Stimulated activated CD4-positive, alpha-beta T cell treated with anti-CD3 and anti-CD28 coated beads, Interleukin-1b, Interleukin-23, amount 100 ng/mL, for 24 hours (primary cell): ENCODE measurements around the gene HSPB8.
"Not testable (repeated sequence)": the region's sequence is repeated elsewhere in the genome, so short reads cannot be mapped to it uniquely, and the experiment has no call there.

ENCODE experiments used
- DNase-seq, 4 experiments: peaks; one replicate each; pipeline ENCODE4 v3.0.0-alpha.2; 2020; ENCODE audit warnings: low read depth in 4 of 4, low spot score in 1 of 4

The HSPB8 gene

GRCh38 chr12:119204671-119205285 lies 26.0 kb downstream of the HSPB8 start:
- DNase-seq, result no peak

- DNase-seq, result no peak
These were observed 27.8 kb downstream of the HSPB8 start for GRCh38 chr12:119206348-119207062.

- DNase-seq, result no peak
These were observed 28.4 kb downstream of the HSPB8 start for GRCh38 chr12:119207063-119207560.

- DNase-seq, result no peak
These were observed 29.9 kb downstream of the HSPB8 start for GRCh38 chr12:119208626-119209061.

- DNase-seq, result no peak
These were observed 33.2 kb downstream of the HSPB8 start for GRCh38 chr12:119211884-119212283.

- no peak for DNase-seq
These were observed 37.4 kb downstream of the HSPB8 start for GRCh38 chr12:119216084-119216483.

- DNase-seq, result not testable (repeated sequence)
These were observed 40.1 kb downstream of the HSPB8 start for GRCh38 chr12:119218875-119219274.

- no peak for DNase-seq
These were observed 43.7 kb downstream of the HSPB8 start for GRCh38 chr12:119222222-119222951.

GRCh38 chr12:119225454-119225853 lies 46.7 kb downstream of the HSPB8 start:
- no peak for DNase-seq

GRCh38 chr12:119227292-119227691 lies 48.6 kb downstream of the HSPB8 start:
- DNase-seq, result no peak

- DNase-seq, result no peak
These were observed 50.5 kb downstream of the HSPB8 start for GRCh38 chr12:119229205-119229604.

GRCh38 chr12:119229837-119230236 lies 51.1 kb downstream of the HSPB8 start:
- DNase-seq, result no peak

GRCh38 chr12:119230807-119231206 lies 52.1 kb downstream of the HSPB8 start:
- DNase-seq, result no peak

- no peak for DNase-seq
These were observed 53.0 kb downstream of the HSPB8 start for GRCh38 chr12:119231774-119232173.

GRCh38 chr12:119235197-119235751 lies 56.5 kb downstream of the HSPB8 start:
- no peak for DNase-seq

GRCh38 chr12:119236372-119236771 lies 57.6 kb downstream of the HSPB8 start:
- no peak for DNase-seq

- DNase-seq, result no peak
These were observed 60.3 kb downstream of the HSPB8 start for GRCh38 chr12:119239040-119239439.

- DNase-seq, result no peak
These were observed 62.3 kb downstream of the HSPB8 start for GRCh38 chr12:119241049-119241448.

GRCh38 chr12:119241580-119242169 lies 62.9 kb downstream of the HSPB8 start:
- DNase-seq, result no peak
